LNCaP clone FGC (cell line): ENCODE results near the gene SNX24.

Experiments used
- DNase-seq: peaks from one replicate; pipeline ENCODE4 v3.0.0-alpha.2; 2011; ENCODE audit warnings: low read depth
- H3K4me3 ChIP-seq: 2 replicates; pipeline ENCODE4 v1.5.1; 2011; ENCODE audit warnings: mild to moderate bottlenecking, low read depth, low read length, control low read depth
- CTCF ChIP-seq: IDR thresholded peaks from 2 replicates; pipeline ENCODE4 v1.5.1; 2012; ENCODE audit warnings: mild to moderate bottlenecking; ENCODE audit not compliant: control insufficient read depth, insufficient read depth; ENCODE audit errors: extremely low read depth

The SNX24 gene

DNA sequence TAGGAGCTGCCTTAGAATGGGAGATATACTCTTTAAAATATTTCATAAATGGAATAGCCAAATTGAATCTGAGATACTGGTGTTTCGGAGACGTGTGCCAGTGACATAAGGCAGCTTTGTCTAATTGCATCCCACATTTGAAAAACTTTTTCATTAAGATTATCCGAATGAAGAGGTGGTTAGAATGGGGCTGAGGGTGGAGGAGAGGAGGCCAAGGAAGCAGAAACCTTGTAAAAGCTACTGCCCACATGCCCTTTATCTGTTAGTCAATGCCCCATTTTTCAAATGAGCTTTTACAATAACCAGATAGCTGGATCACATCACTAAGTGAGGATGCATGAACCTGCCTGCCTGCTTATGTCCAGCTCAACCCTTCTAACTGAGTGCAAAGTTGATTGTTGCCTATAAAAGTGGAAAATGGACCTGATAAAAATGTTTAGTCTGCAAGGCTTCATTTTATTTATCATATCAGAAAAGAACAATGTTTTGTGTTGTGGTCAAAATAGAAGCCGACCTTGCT, 34.8 kb downstream of the SNX24 start:
- no peak for DNase-seq
- no peak overlapping the region for H3K4me3 ChIP-seq
- no peak for TF ChIP-seq CTCF

DNA sequence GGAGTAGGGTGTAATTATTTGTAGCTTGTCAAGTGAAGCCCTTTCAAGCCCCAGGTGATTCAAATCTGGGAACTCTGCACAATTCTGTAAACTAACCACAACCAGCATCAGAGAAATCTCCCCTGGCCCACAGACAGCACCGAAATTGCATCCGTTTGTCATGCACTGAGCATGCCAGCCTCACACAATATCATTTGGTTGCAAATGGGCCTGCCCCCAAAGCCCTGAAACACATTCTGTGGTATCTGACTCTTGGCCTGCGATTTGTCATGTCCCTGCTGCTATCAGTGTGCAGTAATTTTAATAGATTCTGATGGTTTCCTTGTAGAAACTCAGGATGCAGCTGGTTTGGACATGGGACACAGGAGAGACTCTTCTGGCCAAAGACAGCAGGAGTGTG, 35.3 kb downstream of the SNX24 start:
- no peak for TF ChIP-seq CTCF
- H3K4me3 ChIP-seq = no peak overlapping the region
- DNase-seq = no peak

GRCh38 chr5:122882831-122883230, 37.4 kb downstream of the SNX24 start:
- no peak for TF ChIP-seq CTCF
- H3K4me3 ChIP-seq = no peak overlapping the region
- no peak for DNase-seq

GRCh38 chr5:122885045-122885517, 39.7 kb downstream of the SNX24 start:
- no peak overlapping the region for H3K4me3 ChIP-seq
- no peak for TF ChIP-seq CTCF
- no peak for DNase-seq

- no peak for TF ChIP-seq CTCF
- no peak overlapping the region for H3K4me3 ChIP-seq
- no peak for DNase-seq
These were observed 40.5 kb downstream of the SNX24 start for GRCh38 chr5:122885891-122886290.

- no peak overlapping the region for H3K4me3 ChIP-seq
- no peak for DNase-seq
- TF ChIP-seq CTCF = no peak
These were observed 49.7 kb downstream of the SNX24 start for GRCh38 chr5:122895141-122895540.

GRCh38 chr5:122896598-122897282, 51.3 kb downstream of the SNX24 start:
- TF ChIP-seq CTCF = peak; percentile 62
- H3K4me3 ChIP-seq = no peak overlapping the region
- no peak for DNase-seq
